Fibroblast of skin of left biceps (primary cell): ENCODE measurements around the gene NPFF.
A peak's percentile ranks its signal among the peaks of the same experiment; 100 is the strongest.

Experiments used
- DNase-seq, 2 experiments: peaks; one replicate each; pipeline ENCODE4 v3.0.0-alpha.2; 2013; ENCODE audit warnings: low read depth in 2 of 2

The NPFF gene

GRCh38 chr12:53514628-53515290, 7.5 kb upstream of the NPFF start:
- no peak for DNase-seq

- DNase-seq: no peak
Observed at GRCh38 chr12:53513712-53514410, 6.6 kb upstream of the NPFF start.

GRCh38 chr12:53510181-53510812, 3.0 kb upstream of the NPFF start:
- DNase-seq: no peak

- DNase-seq: peak in 1 of 2 experiments; percentile 40
Observed at GRCh38 chr12:53508534-53509170, 1.4 kb upstream of the NPFF start.

- no peak for DNase-seq
Observed at GRCh38 chr12:53507603-53507885, 260 bp upstream of the NPFF start.

GRCh38 chr12:53506450-53506785, 866 bp downstream of the NPFF start:
- no peak for DNase-seq

GRCh38 chr12:53505555-53506449, 1.5 kb downstream of the NPFF start:
- no peak for DNase-seq

GRCh38 chr12:53505086-53505485, 2.2 kb downstream of the NPFF start:
- DNase-seq: no peak

- DNase-seq: no peak
Observed at GRCh38 chr12:53504004-53504920, 3.0 kb downstream of the NPFF start.

GRCh38 chr12:53502983-53503728, 4.1 kb downstream of the NPFF start:
- no peak for DNase-seq

- no peak for DNase-seq
Observed at GRCh38 chr12:53502331-53502730, 5.0 kb downstream of the NPFF start.

- no peak for DNase-seq
Observed at GRCh38 chr12:53501615-53502181, 5.6 kb downstream of the NPFF start.

- DNase-seq: peak; percentile 99
Observed at GRCh38 chr12:53500776-53501614, 6.3 kb downstream of the NPFF start, which contains the start of gene TARBP2. Gene TARBP2, plus strand, starts transcription at chr12:53501283. Its CDS starts 126 bp downstream, at chr12:53501409.

GRCh38 chr12:53500142-53500775, 7.0 kb downstream of the NPFF start:
- DNase-seq: no peak

- DNase-seq: no peak
Observed at GRCh38 chr12:53499266-53500141, 7.8 kb downstream of the NPFF start, which contains the start of gene MAP3K12. Gene MAP3K12, minus strand, starts transcription at chr12:53499458. Its CDS starts 12,067 bp downstream, at chr12:53487391.

- no peak for DNase-seq
Observed at GRCh38 chr12:53498235-53498630, 9.1 kb downstream of the NPFF start.

GRCh38 chr12:53497461-53497860, 9.8 kb downstream of the NPFF start:
- DNase-seq: no peak
